Aorta (tissue), 5 donors: ENCODE measurements around the gene TPR. TPM values are rescaled to one million over a fixed set of nuclear protein-coding genes. Genes with fewer than 3 reads are reported as not detected.

Experiments
- ATAC-seq: fragments of 200-7000 bp; cut with Tn5 transposase; one replicate; pipeline ENCODE4 v1.9.1; 2022; ENCODE audit warnings: moderate library complexity; ENCODE audit not compliant: low FRiP score
- DNase-seq, 2 donors: peaks; one replicate each; pipeline ENCODE4 v3.0.0-alpha.2; 2020
- H3K27ac ChIP-seq, 2 donors: one replicate each; pipeline ENCODE4 v1.5.1; 2013; ENCODE audit warnings: low read length in 2 of 2, mild to moderate bottlenecking in 2 of 2, moderate library complexity in 2 of 2, control low read depth in 1 of 2, inconsistent platforms in 1 of 2, low read depth in 1 of 2
- H3K27me3 ChIP-seq, 2 donors: one replicate each; pipeline ENCODE4 v1.6.1; 2013; ENCODE audit warnings: control low read depth in 1 of 2, low read length in 1 of 2, mild to moderate bottlenecking in 1 of 2, moderate library complexity in 1 of 2; ENCODE audit not compliant: insufficient read depth in 2 of 2, control insufficient read depth in 1 of 2
- H3K36me3 ChIP-seq, 2 donors: one replicate each; pipeline ENCODE4 v1.6.1; 2013; ENCODE audit warnings: control low read depth in 1 of 2, low read length in 1 of 2, mild to moderate bottlenecking in 1 of 2; ENCODE audit not compliant: insufficient read depth in 2 of 2, control insufficient read depth in 1 of 2
- H3K4me1 ChIP-seq, 2 donors: one replicate each; pipeline ENCODE4 v1.6.1; 2013; ENCODE audit warnings: low read length in 2 of 2, control low read depth in 1 of 2, mild to moderate bottlenecking in 1 of 2, moderate library complexity in 1 of 2; ENCODE audit not compliant: insufficient read depth in 2 of 2, control insufficient read depth in 1 of 2
- H3K4me3 ChIP-seq, 2 donors: one replicate each; pipeline ENCODE4 v1.5.1; 2013; ENCODE audit warnings: low read length in 2 of 2, control low read depth in 1 of 2, mild to moderate bottlenecking in 1 of 2
- H3K9me3 ChIP-seq: one replicate; pipeline ENCODE4 v1.6.1; 2013; ENCODE audit warnings: mild to moderate bottlenecking, low read length; ENCODE audit not compliant: control insufficient read depth
- WGBS, 2 donors: extraction: QIAGEN DNeasy Blood & Tissue Kit; methylation state at CpG; one replicate each; pipeline ENCODE4 v1.1.7; 2013; 5-methylcytosine and 5-hydroxymethylcytosine counted together
- intact Hi-C, 2 donors: fragments of 100-400 bp; cut with DNase I; formaldehyde crosslinking; loops; one replicate each; pipeline versions ENCODE4 v1.14.2 to v1.15.0; 2022
- long read RNA-seq, 2 donors: library from polyadenylated mRNA; unstranded; transcript quantifications; one replicate each; pipeline ENCODE4 v2.0.0, GENCODE V29; 2020 to 2021
- polyA plus RNA-seq, 2 donors: library from polyadenylated mRNA; stranded (reverse); fragments of 200-250 nt; gene quantifications; one replicate each; pipeline ENCODE4 v1.2.3, GENCODE V29; 2013
- total RNA-seq, 2 donors: library from RNA; stranded (reverse); fragmentation: NEBNext Ultra II Directional; extraction: Animal tissue kit (Norgen Biotek cat#: 25700); gene quantifications; one replicate each; pipeline ENCODE4 v1.2.1, GENCODE V29; 2021
- donor health status: healthy with polysubstance abuse.
- donor health status: Bipolar disorder and iron deficiency.
- donor health status: DM: no; HTN: no; CAD: no.
- donor health status: DM: no; HTN: no; CAD: no.
- donor health status: DM: yes; HTN: yes; CAD: no.

TPR gene
- total RNA-seq (100 to 1,000 TPM in 1 of 2 donors, 10 to 100 TPM in 1; 86.2 to 113 TPM), polyA plus RNA-seq (10 to 100 TPM in 1 of 2 donors, 1 to 10 TPM in 1; 7.5 to 29.7 TPM)
- long read RNA-seq, donor 1, partial matches to known transcripts = 157 of 170 reads
- long read RNA-seq, donor 1, other reads (novel, unspliced or antisense) = 13 of 170 reads
- long read RNA-seq, donor 2, partial matches to known transcripts = 57 of 70 reads
- long read RNA-seq, donor 2, other reads (novel, unspliced or antisense) = 13 of 70 reads

DNA sequence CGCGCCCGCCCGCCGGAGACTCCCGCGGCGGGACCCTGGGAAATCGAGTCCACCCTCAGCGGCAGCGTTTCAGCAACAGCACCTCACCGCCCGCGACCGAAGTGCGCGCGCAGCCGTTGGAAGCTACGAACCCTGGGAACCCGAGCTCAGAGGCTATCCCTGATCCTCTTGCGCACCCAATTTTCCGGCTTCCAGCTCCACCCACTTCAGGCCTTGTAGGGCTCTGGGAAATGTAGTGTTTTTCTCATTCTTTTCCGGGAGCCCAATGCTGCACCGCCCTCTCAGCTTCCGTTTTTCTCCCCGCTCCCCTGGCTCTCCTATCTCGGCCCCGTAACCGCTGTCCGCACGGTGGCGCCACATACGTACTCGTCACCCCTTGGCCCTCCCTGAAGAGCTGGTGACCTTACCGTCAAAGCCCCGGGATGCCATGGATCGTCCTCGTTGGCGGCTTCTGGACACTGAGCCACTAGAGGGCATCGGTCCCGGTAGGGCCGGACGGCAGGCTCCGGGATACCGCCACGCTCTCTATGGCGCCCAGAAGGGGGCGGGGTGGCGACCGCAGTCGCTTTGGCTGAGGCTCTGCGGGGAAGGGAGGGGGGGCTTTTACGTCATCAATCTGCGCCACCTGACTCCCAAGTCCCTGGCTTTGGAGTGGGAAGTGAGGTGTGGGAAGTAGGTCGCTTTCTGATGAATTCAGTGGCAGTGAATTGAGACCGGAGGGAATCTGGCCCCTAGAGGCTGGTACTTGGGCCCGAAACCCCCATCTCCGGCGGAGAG, at the start of gene TPR, which contains the start of gene ODR4:
Gene TPR (minus strand): TSS at position 102 of the 777 bp plus-strand sequence. CDS start 225 bp downstream, outside the sequence.
Gene ODR4 (plus strand): TSS at position 687 of the 777 bp plus-strand sequence. CDS start 3,948 bp downstream, outside the sequence.
- ATAC-seq (peak; percentile 99), DNase-seq (peak; percentile 98 to 99)
- peaks cover 0 to 2% of the 10 kb centered on the region in 2 donors for H3K4me1 ChIP-seq
- H3K27ac ChIP-seq = peak within 1 kb of the TSS; percentile 69 to 91
- peak within 1 kb of the TSS; percentile 59 to 94 for H3K4me3 ChIP-seq
- WGBS, 2 donors = 0% methylated on average over 56 to 60 of the region's 60 CpGs
- no peaks in the 10 kb centered on the region for H3K9me3 ChIP-seq
- no peaks in the 10 kb centered on the region for H3K27me3 ChIP-seq
- intact Hi-C loops = no loop called here
- H3K36me3 ChIP-seq = no peaks in the 10 kb centered on the region

DNA sequence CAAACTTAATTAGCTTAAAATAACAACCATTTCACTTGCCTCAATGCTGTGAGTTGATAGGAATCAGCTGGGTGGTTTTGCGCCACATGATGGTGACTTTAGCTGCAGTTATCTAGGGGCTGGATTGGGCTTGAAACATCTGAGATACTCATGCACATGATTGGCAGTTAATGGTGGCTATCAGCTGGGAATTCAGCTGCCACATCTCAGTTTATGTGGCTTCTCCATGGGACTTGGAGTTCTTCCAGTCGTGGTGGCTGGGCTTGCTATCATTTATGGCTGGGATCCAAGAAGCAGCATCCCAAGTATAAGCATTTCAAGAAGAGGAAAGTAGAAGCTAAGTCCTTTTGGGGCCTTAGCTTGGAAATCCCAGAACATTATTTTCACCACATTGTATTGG, 49.5 kb upstream of the TPR start:
- DNase-seq (no peak), ATAC-seq (no peak)
- WGBS, 2 donors = 57 to 60% methylated on average over 2 of the region's 2 CpGs
- no peaks in the 10 kb centered on the region for H3K4me1 ChIP-seq
- no peaks in the 10 kb centered on the region for H3K27me3 ChIP-seq
- intact Hi-C loops = no loop called here
- H3K27ac ChIP-seq = no peak overlapping the region
- no peaks in the 10 kb centered on the region for H3K9me3 ChIP-seq
- peaks cover 0 to 2% of the 10 kb centered on the region in 2 donors for H3K36me3 ChIP-seq
- H3K4me3 ChIP-seq = no peak overlapping the region

DNA sequence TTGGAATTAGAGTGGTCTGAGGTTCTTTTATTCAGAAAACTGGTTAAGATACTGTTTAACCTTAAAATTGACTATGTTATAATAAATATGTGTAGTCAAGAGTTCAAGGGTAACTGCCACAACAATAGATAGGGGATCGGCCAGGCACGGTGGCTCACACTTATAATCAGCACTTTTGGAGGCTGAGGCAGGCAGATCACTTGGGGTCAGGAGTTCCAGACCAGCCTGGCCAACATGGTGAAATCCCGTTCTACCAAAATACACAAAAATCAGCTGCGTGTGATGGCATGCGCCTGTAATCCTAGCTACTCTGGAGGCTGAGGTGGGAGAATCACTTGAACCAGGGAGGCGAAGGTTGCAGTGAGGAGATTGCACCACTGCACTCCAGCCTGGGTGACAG, 46.4 kb upstream of the TPR start:
- DNase-seq (no peak), ATAC-seq (no peak)
- H3K9me3 ChIP-seq = no peaks in the 10 kb centered on the region
- no peak overlapping the region for H3K27ac ChIP-seq
- intact Hi-C loops = no loop called here
- no peaks in the 10 kb centered on the region for H3K27me3 ChIP-seq
- H3K4me3 ChIP-seq = no peak overlapping the region
- no peaks in the 10 kb centered on the region for H3K4me1 ChIP-seq
- H3K36me3 ChIP-seq = peaks cover 0 to 4% of the 10 kb centered on the region in 2 donors
- 93 to 94% methylated on average over 6 of the region's 6 CpGs for WGBS, 2 donors

DNA sequence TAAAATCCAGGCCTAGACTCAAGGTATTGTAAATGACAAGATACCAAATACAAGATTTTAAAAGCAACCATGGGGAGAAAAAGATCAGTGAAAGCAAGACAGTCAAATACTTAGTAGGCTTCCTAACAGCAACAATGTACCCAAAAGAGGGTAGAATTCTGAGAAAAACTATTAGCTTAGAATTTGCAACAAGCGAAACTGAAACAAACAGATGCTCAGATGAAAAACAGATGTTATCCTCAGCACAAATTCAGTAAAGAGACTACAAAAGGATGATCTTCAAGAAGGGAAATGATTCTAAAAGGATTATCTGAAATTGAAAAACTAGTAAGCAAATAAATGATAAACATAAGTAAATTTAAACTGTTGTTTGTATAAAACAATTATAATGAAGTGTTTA, 45.9 kb upstream of the TPR start:
- no peaks in the 10 kb centered on the region for H3K9me3 ChIP-seq
- H3K36me3 ChIP-seq = peaks cover 0 to 4% of the 10 kb centered on the region in 2 donors
- DNase-seq = no peak
- WGBS, 2 donors = 93 to 98% methylated on average over 1 of the region's 1 CpG
- H3K4me3 ChIP-seq = no peak overlapping the region
- H3K27me3 ChIP-seq = no peaks in the 10 kb centered on the region
- H3K27ac ChIP-seq = no peak overlapping the region
- intact Hi-C loops = no loop called here
- ATAC-seq = no peak
- H3K4me1 ChIP-seq = no peaks in the 10 kb centered on the region

DNA sequence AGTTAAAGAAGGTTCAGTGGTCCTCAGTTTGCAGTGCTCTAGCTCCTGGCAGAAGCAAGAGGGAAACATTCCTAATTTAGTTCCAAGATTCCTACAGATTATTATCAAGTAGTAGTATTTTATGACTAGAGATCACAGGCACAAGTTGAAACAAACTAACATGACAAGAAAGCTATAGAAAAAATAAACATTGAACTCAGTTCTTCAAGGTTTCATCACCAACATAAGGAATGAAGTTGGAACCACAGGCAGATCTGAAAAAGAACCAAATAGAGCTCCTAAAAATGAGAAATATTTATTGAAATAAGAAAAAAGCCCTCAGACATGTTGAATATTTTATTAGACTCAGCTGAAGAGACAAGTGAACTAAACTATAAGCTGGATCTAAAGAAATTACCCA, 45.3 kb upstream of the TPR start:
- Histone ChIP-seq H3K27ac (no peak overlapping the region), H3K4me3 (no peak overlapping the region), H3K9me3 (no peaks in the 10 kb centered on the region), H3K27me3 (no peaks in the 10 kb centered on the region), H3K36me3 (peaks cover 0 to 4% of the 10 kb centered on the region in 2 donors), H3K4me1 (no peaks in the 10 kb centered on the region)
- DNase-seq (no peak), ATAC-seq (no peak)
- intact Hi-C loops = no loop called here

DNA sequence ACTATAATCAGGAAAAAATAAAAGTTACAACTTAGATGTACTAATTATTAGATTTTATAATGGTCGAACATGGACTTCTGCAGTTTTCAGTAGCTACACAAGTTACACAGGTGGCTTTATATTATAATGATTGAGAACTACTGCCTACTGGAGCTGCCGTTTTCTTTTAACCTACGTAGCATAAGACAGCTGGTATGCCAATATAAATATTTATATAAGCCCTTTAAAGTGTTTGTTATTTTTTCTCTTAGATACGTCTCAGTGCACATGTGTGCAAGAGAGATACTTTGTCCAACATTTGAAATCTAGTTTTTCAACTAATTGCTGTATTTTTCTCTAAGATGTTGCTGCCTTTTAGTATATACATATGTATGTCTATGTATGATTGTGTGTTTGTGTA, 43.5 kb upstream of the TPR start:
- H3K27ac ChIP-seq = no peak overlapping the region
- intact Hi-C loops = no loop called here
- no peaks in the 10 kb centered on the region for H3K27me3 ChIP-seq
- peaks cover 0 to 4% of the 10 kb centered on the region in 2 donors for H3K36me3 ChIP-seq
- DNase-seq = no peak
- no peaks in the 10 kb centered on the region for H3K4me1 ChIP-seq
- H3K4me3 ChIP-seq = no peak overlapping the region
- H3K9me3 ChIP-seq = no peaks in the 10 kb centered on the region
- 27 to 32% methylated on average over 4 of the region's 4 CpGs for WGBS, 2 donors
- no peak for ATAC-seq

DNA sequence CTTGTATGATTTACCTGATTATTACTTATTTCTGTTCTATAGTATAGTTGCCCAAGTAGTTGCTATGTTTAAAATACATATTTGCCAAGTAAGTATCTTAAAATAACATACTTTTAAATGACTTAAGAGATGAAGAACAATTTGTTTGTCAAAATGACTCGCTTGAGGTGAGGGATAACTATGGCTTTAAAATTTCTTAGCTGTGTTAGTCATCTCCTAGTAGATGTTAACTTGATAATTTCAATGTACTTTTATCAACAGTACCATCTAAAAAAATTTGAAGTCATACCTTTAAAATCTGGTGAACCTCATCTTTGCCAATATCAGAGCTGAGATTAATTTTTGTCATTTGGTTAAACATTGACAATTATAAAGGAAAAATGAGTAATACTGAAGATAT, 38.3 kb upstream of the TPR start:
- Histone ChIP-seq H3K9me3 (no peaks in the 10 kb centered on the region), H3K27me3 (no peaks in the 10 kb centered on the region), H3K4me1 (no peaks in the 10 kb centered on the region), H3K4me3 (no peak overlapping the region), H3K27ac (no peak overlapping the region), H3K36me3 (no peaks in the 10 kb centered on the region)
- no peak for ATAC-seq
- no peak for DNase-seq
- 74 to 81% methylated on average over 1 of the region's 1 CpG for WGBS, 2 donors
- intact Hi-C loops = no loop called here

DNA sequence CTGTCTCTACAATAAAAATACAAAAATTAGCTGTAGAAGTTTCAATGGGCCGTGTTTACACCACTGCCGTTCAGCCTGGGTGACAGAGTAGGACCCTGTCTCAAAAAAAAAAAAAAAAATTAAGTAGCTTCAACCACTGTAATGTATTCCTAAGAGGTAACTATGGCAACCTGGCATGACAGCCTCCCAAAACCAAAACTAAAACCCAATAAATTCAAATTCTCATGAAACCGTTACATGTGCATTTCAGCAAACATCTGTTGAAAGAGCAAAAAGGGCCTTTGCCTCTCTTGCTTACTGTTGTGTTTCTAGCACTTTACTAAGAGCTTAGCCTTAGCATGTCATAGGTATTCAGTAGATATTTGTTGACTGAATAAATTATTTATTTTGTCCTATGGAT, 34.0 kb upstream of the TPR start:
- ATAC-seq = no peak
- no peaks in the 10 kb centered on the region for H3K27me3 ChIP-seq
- H3K9me3 ChIP-seq = no peaks in the 10 kb centered on the region
- H3K36me3 ChIP-seq = no peaks in the 10 kb centered on the region
- no peaks in the 10 kb centered on the region for H3K4me1 ChIP-seq
- 87 to 99% methylated on average over 3 of the region's 3 CpGs for WGBS, 2 donors
- DNase-seq = no peak
- intact Hi-C loops = loop anchor here (10.0 kb wide), 1 partner anchor 576 kb away; no protein-coding TSS in a partner anchor
- H3K27ac ChIP-seq = no peak overlapping the region
- no peak overlapping the region for H3K4me3 ChIP-seq
